HL-60/S4 (cell line): ENCODE data around the gene AGT.
"Not testable (repeated sequence)": the region's sequence is repeated elsewhere in the genome, so short reads cannot be mapped to it uniquely, and the experiment has no call there.

Experiments
- in situ Hi-C: fragments of 300-500 bp; cut with MboI; formaldehyde crosslinking; loops from 2 replicates; pipeline ENCODE4 v1.14.3; 2022; ENCODE audit warnings: low sequenced_read_pairs

Gene AGT

DNA sequence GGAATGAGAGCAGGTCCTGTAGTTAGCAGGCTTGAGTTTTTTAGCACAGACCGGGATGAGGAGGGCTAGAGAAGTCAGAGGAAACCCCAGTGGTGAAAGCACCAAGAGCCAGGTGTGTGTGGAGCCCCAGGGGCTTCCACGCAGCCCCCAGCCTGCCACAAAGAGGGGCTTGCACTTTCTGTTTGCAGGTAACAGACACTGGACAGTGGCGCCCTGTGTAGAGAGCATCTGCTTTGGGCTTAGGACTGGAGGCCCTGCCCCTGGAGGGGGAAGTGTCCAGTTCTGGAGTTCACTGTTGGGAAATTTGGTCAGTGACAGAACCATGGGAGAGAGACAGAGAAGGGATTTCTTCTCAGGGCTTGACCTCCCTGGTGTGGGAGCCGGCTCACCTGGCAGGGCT, 19.5 kb downstream of the AGT start:
- in situ Hi-C loops, result no loop called here

DNA sequence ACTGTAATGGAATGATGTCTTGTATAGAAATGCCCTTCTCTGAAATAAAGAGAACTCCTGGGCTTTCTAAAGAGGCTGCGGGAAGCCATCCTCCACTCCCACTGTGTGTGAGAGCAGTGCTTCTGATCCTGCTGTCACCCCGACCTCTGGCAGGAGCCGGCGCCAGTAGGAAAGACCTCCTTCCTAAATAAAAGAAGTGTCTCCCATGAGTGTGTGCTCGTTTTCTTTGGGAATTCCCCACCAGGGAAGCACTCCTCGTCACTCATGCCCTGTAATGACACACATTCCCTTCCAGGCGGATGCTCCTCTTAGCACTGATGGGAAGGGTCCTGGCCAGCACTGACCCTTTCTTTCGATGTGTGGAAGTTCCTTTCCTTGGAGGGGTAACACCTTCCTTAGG, 20.1 kb downstream of the AGT start:
- in situ Hi-C loops, result no loop called here

DNA sequence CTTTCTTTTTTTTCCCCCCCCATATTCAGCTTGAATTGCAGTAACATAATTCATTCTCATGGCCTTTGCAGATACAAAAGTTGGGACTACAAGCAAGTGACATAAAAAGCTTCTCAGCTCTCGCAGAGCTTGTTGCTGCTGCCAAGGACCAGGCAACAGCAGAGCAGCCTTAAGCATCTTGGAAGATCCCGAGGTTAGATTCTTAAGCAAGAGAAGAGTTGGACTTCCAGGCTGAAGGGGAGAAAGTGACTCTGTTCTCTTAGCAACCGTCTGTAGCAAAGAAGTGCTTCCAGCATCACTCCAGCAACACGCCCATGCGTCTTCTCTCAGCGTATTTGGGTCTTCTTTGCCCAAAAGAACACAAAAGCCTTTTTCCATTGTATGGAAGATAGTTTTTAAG, 20.7 kb downstream of the AGT start:
- in situ Hi-C loops, result no loop called here

DNA sequence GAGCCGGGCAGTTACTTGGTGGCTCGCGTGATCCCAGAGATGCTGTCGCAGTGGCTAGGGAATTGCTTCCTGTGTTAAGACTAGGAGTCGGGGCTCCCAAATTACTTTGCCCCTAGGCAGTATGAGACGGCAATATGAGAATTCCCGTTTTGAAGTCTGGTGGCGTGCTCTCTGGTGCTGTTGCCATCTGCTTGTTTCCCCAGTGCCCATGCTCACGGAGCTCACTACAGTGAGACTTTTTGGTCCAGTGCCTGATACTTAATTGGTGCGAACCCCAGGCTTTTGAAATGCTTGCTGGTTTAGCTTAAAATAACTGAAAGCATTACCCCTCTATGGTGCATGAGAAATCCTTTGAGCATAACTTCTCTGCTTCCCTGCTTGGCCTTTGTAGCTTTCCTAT, 22.3 kb downstream of the AGT start:
- in situ Hi-C loops, result no loop called here

DNA sequence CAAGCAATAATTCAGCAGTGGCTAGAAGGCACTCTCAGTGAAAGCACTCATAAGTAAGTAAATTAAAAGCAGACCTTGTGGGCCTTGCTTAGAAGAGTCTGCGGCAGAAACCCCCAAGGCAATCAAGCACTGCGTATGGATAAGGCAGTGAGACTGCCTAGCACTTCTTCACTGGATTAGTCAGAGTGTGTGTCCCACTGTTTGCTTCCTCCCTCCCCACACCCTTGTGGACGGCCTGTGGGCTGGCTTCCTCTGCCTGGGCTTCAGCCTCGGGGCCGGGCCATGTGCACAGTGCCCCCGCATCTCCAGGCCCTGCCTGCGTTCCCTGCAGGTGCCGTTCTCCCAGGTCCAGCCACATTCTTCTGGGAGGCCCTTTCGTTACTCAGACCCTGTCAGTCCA, 23.8 kb downstream of the AGT start:
- in situ Hi-C loops, result no loop called here

DNA sequence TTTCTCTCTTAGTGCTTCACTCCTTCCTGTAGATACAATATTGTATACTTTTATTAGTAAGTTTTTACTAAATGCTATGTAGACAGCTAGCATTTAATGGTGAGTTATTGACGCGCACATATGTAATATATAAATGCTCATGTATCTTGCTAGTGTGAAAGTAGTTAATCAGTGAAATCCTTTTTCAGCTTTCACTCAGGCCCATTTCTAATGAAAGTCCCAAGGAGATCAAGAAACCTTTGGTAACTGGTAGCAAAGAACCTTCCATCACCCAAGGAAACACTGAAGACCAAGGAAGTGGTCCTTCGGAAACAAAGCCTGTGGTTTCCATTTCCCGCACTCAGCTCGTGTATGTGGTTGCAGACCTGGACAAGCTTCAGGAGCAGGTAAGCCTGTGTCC, 27.2 kb downstream of the AGT start:
- in situ Hi-C loops, result no loop called here

DNA sequence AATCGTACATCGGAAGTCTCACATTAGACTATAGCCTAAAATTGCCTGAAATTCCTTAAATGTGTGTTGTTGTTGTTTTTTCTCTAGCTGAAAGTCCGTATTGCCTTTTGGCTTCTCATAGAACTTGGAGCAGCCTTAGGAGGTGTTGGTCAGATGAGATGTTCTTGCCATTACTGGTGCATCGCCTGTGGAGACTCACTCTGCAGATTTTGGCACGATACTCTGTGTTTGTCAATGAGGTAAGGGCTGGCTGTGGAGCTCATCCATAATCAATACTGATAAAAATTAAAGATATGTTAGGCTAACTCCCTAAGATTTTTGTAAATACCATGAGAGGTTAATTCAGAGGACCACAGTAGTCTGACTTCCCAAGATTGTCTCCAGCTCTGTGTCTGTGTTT, 28.9 kb downstream of the AGT start:
- in situ Hi-C loops, result no loop called here

DNA sequence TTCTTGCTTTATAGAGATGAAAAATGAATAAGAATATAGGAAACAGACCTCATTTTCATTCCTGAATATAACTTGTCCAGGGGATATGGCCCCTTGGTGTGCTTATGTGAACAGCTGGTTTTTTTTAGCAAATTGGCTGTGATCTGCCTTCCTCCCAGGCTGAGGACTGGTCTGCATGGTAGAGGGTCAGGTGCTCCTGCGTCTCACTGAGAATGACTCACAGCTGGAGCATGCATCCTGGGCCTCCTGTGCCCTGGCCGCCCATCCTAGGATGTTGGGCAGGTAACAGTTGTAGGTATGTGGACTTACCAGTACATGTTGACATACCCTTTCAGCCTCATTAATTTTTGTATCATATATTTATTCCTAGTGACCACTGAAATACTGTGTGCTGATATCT, 29.8 kb downstream of the AGT start:
- in situ Hi-C loops, result no loop called here

DNA sequence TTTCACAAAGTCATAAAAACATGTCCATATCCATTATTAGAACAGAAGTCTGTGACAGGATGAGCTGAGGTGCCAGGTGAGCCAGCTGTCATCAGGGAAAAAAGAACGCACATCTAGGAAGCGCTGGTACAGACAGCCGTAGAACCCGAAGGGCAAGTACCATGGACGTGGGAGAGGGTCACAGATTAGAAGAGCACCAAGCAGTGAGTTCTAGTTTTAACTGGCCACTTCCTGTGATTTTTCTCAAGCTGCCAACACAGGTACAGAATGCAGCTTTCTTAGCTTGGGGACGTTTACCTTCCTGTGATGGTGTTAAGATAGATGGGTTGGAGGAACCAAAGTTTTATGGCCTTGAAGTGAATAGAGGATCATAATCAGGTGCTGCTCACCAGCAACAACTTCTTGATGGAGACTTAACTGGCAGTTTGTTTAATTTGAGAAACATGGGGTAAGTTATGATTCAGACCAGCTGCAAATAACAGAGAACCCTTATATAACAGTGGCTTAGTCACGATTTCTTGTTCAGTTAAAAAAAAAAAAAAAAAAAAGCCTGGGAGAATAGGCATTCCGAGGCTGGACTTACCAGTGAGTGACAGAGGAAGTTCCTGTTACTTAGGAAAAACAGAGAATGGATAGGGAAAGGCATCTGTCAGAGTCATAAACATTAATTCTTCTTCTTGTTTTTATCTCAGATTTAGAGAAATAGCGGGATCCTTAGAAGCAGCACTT, 30.9 kb downstream of the AGT start:
- in situ Hi-C loops, result no loop called here

DNA sequence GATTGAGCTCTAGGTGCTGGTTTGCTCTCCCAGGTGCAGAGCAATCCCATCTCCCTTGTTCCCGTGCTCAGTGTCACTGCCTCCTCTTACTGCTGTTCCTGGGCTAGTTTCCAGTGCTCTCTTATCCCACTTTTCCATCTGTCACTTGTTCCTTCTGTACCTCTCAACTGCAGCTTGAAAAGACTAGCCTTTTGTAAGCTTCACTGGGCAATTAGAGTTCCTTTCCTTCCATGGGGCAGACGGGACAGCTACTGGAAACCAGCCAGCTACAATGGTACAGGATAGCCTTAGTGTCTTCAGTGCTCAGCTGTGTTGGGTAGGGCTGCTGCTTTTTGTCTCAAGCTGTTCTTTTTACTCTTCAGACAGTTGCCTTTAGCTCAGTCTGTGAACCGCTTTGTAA, 31.6 kb downstream of the AGT start:
- in situ Hi-C loops, result no loop called here

DNA sequence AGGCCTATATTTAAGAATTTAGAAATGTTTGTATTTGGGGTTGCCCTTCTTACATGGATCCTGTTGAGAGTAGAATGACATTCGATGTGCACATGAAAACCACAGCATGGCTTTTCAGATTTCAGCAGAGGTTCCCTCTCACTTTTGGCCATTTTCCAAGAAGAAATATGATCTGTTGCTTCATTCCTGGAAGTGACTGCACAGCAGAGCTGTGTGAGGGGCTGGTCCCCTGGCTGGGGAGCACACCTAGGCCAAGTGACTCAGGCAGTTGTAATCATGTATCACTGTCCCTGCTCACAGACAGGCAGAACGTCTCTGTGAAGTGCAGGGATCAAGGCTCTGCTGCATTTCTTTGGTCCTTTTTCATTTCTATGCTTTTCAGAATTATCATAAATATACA, 32.3 kb downstream of the AGT start:
- in situ Hi-C loops, result no loop called here

DNA sequence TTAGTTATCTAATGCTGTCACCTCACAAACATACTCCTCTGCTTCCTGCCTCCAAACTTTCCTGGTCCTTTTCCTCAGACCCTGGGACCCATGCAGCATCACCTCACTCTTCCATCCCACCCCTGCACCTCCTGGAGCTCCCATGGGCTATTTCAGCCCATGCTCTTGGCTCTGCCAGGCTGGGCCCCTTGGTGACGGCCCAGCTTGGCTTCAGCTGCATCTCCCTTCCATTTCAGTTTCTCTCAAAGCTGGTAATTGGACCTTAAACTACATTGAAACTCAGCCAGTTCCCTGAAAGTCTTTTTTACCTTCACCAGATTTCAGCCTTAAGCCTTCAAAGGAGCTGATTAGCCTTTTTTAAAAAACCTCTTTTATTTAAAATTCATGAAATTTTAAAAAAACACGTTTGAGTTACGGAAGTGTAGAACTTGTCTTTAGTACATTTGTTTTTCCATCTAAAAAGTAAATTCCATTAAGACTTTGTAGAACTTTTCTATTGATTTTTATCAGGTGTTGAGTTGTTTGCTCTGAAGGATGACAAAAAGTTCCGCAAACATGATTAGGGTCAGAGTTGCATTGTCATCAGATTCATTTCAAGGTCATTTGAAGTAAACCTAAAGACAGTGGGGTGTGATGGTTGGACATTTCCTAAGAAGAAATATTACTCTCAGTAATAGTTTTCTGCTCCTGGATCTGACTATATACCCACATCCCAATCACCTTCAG, 33.5 kb downstream of the AGT start:
- in situ Hi-C loops, result no loop called here

DNA sequence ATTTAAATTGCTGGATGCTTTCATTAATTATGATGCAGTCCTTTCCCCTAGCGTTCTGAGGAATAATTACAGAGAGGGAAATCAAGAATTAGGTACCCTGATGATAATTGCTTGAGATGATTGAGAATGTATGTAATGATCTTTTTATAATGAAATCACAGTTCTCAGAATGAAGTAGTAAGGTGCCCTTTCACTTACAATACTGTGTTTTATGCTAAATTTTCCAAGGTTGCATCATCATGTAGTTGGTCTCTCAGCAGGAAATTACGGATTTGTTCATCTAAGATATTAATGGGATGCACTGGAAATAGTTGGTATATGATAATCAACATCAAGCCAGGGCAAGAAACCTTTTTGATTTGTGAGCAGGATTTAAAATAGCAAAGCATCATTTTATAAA, 34.1 kb downstream of the AGT start:
- in situ Hi-C loops, result no loop called here

DNA sequence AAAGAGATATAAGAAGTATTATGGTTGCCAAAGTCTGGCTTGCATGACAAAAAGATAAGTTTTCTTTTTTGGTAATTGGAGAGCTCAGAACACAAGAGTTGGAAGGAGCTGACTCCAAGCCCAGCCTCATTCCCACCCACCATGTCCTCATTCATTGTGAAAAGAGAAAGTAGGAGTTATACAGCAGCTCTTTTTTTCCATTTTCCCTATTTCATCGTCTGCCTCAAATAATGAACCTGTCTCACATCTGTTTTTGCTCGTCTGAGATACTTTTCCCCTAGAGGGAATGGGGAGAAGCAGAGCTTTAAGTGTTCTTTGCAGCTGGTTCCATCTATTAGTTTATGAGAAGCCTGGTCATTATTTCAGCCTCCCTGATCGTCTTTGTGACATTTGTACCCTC, 34.7 kb downstream of the AGT start:
- in situ Hi-C loops, result no loop called here

DNA sequence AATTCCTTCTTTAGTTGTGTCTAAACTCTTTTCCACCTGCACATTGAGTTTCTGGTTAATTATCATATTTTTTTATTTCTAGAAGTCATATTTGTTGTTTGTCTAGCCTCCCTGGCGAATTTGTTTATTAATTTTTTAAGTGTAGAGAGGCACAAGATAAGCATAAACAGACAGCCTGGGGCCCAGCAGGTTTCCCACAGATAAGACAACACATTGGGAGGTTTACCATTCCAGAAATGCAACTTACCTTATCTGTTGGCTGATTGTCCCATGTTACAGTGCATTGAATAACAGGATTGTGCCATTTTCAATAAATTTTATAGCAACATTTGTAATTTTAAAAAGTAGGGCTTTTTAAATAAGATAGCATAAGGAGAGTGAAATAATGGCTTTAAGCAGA, 36.7 kb downstream of the AGT start:
- in situ Hi-C loops, result no loop called here

DNA sequence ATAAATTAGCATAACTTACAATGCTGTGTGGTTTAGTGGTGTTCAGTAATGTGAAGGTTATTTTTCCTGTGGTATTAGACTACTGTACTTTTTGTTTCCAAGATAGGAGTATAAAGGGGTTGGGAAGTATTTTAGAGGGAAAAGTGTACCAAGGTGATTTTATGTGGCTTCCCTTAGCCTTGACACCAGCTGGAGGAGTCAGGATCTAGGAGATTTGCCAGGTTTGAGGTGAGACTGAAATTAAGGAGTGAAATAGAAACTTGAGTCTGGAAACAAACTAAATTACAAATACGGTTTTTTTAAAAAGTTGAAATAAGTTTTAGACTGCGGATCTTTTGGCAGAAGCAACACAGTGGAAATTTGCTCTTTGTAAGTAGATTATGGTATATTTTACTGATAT, 39.3 kb downstream of the AGT start:
- in situ Hi-C loops, result no loop called here

DNA sequence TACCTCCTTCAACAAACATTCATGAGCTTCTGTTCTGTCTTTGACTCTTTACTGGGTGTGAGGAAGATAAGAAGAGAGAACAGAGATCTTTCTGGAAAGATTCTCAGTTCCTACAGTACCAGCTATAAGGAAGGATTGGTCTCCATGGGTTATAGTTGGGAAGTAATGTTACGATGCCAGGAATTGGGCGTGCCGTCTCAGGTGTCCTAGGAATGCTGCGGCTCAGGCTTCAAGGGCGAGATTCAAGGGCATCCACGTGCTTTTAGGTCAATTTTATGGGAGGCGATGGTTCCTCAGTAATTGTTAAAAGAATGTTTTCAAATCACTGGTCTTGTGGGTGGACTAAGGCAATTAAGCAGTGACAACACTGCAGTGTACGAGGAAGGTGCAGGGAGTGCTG, 44.4 kb downstream of the AGT start:
- in situ Hi-C loops, result no loop called here

DNA sequence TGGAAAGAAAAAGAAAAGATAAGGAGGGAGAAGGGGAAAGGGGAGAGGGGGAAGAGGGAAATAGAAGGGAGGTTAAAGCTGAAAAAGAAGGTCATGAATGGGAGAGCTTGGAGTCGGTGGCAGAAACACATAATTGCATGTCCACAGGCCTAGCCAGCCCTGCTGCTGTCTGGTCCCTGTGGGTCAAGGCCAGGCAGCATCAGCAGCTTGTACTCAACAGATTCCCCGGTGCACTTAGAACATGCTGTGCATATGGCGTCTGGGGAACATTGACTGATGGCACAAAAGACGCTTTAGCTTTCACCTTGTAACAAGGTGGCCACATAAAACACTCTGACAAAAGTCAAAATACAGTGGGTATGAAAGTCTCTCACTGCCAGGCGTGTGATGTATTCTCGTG, 45.7 kb downstream of the AGT start:
- in situ Hi-C loops, result no loop called here

DNA sequence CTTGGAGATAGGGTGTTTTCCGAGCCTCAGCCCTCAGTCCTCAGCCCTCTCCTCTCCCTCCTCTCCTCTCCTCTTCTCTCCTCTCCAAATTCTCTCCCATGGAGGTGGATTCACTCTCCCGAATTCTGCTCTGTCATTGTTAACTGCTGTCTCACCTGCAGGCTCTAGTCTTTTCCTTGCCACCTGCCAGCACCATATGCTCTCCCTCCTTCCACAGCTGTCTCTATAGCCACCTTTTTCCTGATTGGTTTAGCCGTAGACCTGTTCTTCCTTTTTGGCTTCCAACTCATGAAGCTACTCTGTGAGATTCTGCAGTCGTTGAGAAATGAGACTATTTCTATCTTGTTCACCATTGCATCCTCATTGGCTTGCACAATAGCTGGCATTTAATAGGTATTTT, 51.9 kb downstream of the AGT start:
- in situ Hi-C loops, result no loop called here

DNA sequence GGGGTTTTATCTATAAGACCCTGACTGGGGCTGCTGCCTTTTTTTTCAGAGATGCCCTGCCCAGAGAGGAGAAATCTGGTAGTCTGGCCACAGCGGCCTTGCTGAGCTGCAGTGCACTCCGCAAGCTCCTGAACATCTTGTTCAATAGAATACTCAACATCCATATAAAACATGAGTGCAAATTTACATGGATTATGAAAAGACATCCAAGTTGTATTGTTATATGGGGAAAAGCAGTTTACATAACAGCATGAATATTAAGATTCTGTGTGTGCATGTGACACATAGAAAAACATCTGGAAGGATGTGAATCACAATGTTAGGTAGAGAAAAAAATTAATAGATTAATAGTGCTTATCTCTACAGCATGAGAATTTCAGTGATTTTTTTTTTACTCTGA, 55.2 kb downstream of the AGT start:
- in situ Hi-C loops, result no loop called here

DNA sequence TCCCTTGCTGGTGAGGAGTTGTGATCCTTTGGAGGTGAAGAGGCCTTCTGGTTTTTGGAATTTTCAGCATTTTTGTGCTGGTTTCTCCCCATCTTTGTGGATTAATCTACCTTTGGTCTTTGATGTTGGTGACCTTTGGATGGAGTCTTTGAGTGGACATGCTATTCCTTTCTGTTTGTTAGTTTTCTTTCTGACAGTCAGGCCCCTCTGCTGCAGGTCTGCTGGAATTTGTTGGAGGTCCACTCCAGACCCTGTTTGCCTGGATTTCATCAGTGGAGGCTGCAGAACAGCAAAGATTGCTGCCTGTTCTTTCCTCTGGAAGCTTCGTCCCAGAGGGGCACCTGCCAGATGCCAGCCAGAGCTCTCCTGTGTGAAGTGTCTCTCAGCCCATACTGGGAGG, 55.8 kb downstream of the AGT start:
- in situ Hi-C loops, result not testable (repeated sequence)

DNA sequence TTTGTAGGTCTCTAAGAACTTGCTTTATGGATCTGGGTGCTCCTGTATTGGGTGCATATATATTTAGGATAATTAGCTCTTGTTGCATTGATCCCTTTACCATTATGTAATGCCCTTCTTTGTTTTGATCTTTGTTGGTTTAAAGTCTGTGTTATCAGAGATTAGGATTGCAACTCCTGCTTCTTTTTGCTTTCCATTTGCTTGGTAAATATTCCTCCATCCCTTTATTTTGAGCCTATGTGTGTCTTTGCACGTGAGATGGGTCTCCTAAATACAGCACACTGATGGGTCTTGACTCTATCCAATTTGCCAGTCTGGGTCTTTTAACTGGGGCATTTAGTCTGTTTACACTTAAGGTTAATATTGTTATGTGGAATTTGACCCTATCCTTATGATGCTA, 57.2 kb downstream of the AGT start:
- in situ Hi-C loops, result not testable (repeated sequence)
